IMR-90 (cell line): ENCODE results near the gene CTNND2. TPM values are rescaled to one million over a fixed set of nuclear protein-coding genes. Genes with fewer than 3 reads are reported as not detected.

Experiments used
- ATAC-seq: fragments of 200-7000 bp; cut with Tn5 transposase; 2 replicates; pipeline ENCODE4 v1.9.1; 2020; ENCODE audit warnings: low read depth, mild to moderate bottlenecking, moderate library complexity
- BruUV-seq: library from RNA; stranded (reverse); fragments of 400-500 nt; replicated peaks from 2 replicates; lab custom pipeline; 2021; lab: Mats Ljungman, UMichigan
- CTCF ChIA-PET: fragments of 300-600 bp; formaldehyde crosslinking; extraction: SDS; loops from one replicate; lab custom pipeline; 2021; ENCODE audit warnings: antibody characterized with exemption; lab: Yijun Ruan, JAX
- POLR2A ChIA-PET: fragments of 300-600 bp; sonication (Branson Sonifier 250); formaldehyde crosslinking; loops from one replicate; lab custom pipeline; 2022; ENCODE audit warnings: antibody characterized with exemption; ENCODE audit not compliant: unreplicated experiment; lab: Charles Lee
- DNase-seq: peaks from one replicate; pipeline ENCODE4 v3.0.0; 2013
- H2AFZ ChIP-seq: replicated peaks from 2 replicates; pipeline ENCODE3; 2013; ENCODE audit warnings: low read length, mild to moderate bottlenecking; ENCODE audit not compliant: poor library complexity
- H2AK5ac ChIP-seq: 2 replicates; pipeline ENCODE4 v1.6.1; 2013; ENCODE audit warnings: low read depth, low read length, inconsistent platforms
- H2AK9ac ChIP-seq: replicated peaks from 2 replicates; pipeline ENCODE3; 2013; ENCODE audit warnings: mild to moderate bottlenecking, low read depth, low read length, moderate library complexity; ENCODE audit not compliant: poor library complexity
- H2BK120ac ChIP-seq: 2 replicates; pipeline ENCODE4 v1.6.1; 2013; ENCODE audit warnings: low read depth, low read length, inconsistent platforms
- H2BK15ac ChIP-seq: 3 replicates; pipeline ENCODE4 v1.6.1; 2013; ENCODE audit warnings: low read depth, low read length, inconsistent platforms
- H2BK20ac ChIP-seq: 2 replicates; pipeline ENCODE4 v1.6.1; 2013; ENCODE audit warnings: low read depth, mild to moderate bottlenecking, inconsistent platforms, low read length, moderate library complexity
- H2BK5ac ChIP-seq: 2 replicates; pipeline ENCODE4 v1.6.1; 2013; ENCODE audit warnings: mild to moderate bottlenecking, low read depth, low read length, inconsistent platforms; ENCODE audit not compliant: poor library complexity, severe bottlenecking
- H3K14ac ChIP-seq: replicated peaks from 2 replicates; pipeline ENCODE4 v1.6.1; 2013; ENCODE audit warnings: low read depth, low read length, inconsistent platforms
- H3K18ac ChIP-seq: 2 replicates; pipeline ENCODE4 v1.6.1; 2013; ENCODE audit warnings: low read depth, low read length, control low read depth
- H3K23ac ChIP-seq: 2 replicates; pipeline ENCODE4 v1.6.1; 2013; ENCODE audit warnings: low read depth, low read length, inconsistent platforms
- H3K27ac ChIP-seq: 2 replicates; pipeline ENCODE4 v1.5.1; 2013; ENCODE audit warnings: mild to moderate bottlenecking, control low read depth, low read length; ENCODE audit not compliant: insufficient read depth
- H3K27me3 ChIP-seq: 2 replicates; pipeline ENCODE4 v1.6.1; 2013; ENCODE audit warnings: low read length; ENCODE audit not compliant: control insufficient read depth, insufficient read depth
- H3K36me3 ChIP-seq: 2 replicates; pipeline ENCODE4 v1.6.1; 2013; ENCODE audit warnings: low read length, mixed read lengths; ENCODE audit not compliant: control insufficient read depth, insufficient read depth
- H3K4ac ChIP-seq: 2 replicates; pipeline ENCODE4 v1.6.1; 2013; ENCODE audit warnings: low read depth, low read length, inconsistent platforms
- H3K4me1 ChIP-seq: 2 replicates; pipeline ENCODE4 v1.6.1; 2013; ENCODE audit warnings: low read length, mixed read lengths; ENCODE audit not compliant: control insufficient read depth, insufficient read depth
- H3K4me2 ChIP-seq: 2 replicates; pipeline ENCODE4 v1.6.1; 2013; ENCODE audit warnings: low read depth, mild to moderate bottlenecking, control low read depth, low read length, moderate library complexity
- H3K4me3 ChIP-seq: 2 replicates; pipeline ENCODE4 v1.5.1; 2013; ENCODE audit warnings: low read depth, mild to moderate bottlenecking, control low read depth, low read length, moderate library complexity; ENCODE audit not compliant: insufficient read depth
- H3K56ac ChIP-seq: 2 replicates; pipeline ENCODE4 v1.6.1; 2013; ENCODE audit warnings: low read length, inconsistent platforms; ENCODE audit not compliant: insufficient read depth; ENCODE audit errors: extremely low read depth
- H3K79me1 ChIP-seq, 2 experiments: 2 replicates each; pipeline ENCODE4 v1.6.1; 2013; ENCODE audit warnings: low read length in 2 of 2, inconsistent platforms in 1 of 2, low read depth in 1 of 2
- H3K9ac ChIP-seq: 2 replicates; pipeline ENCODE4 v1.6.1; 2013; ENCODE audit warnings: low read depth, low read length, control low read depth
- H3K9me1 ChIP-seq: 2 replicates; pipeline ENCODE4 v1.6.1; 2013; ENCODE audit warnings: low read length, inconsistent platforms; ENCODE audit not compliant: insufficient read depth
- H3K9me3 ChIP-seq: 2 replicates; pipeline ENCODE4 v1.6.1; 2013; ENCODE audit warnings: low read length; ENCODE audit not compliant: control insufficient read depth, insufficient read depth
- H4K20me1 ChIP-seq: 2 replicates; pipeline ENCODE4 v1.6.1; 2013; ENCODE audit warnings: low read length, inconsistent platforms; ENCODE audit not compliant: insufficient read depth
- H4K5ac ChIP-seq: 2 replicates; pipeline ENCODE4 v1.6.1; 2013; ENCODE audit warnings: mild to moderate bottlenecking, low read depth, low read length, control low read depth
- H4K8ac ChIP-seq, 2 experiments: 2 replicates each; pipeline ENCODE4 v1.6.1; 2013; ENCODE audit warnings: low read depth in 2 of 2, low read length in 2 of 2, control low read depth in 1 of 2, inconsistent platforms in 1 of 2
- H4K91ac ChIP-seq: 2 replicates; pipeline ENCODE4 v1.6.1; 2013; ENCODE audit warnings: low read depth, low read length, inconsistent platforms; ENCODE audit not compliant: insufficient read depth
- BHLHE40 ChIP-seq: fragments of 150-350 bp; IDR thresholded peaks from 2 replicates; pipeline ENCODE4 v1.6.1; 2016; ENCODE audit warnings: mild to moderate bottlenecking, low read depth, low read length
- CEBPB ChIP-seq: IDR thresholded peaks from 2 replicates; pipeline ENCODE4 v1.6.1; 2012; ENCODE audit warnings: low read depth, low read length, improper control_type of control experiment
- CHD1 ChIP-seq: IDR thresholded peaks from 2 replicates; pipeline ENCODE4 v1.6.1; 2012; ENCODE audit warnings: low read depth, low read length, improper control_type of control experiment
- FOS ChIP-seq: fragments of 150-350 bp; IDR thresholded peaks from 2 replicates; pipeline ENCODE4 v1.6.1; 2016; ENCODE audit warnings: low read depth, low read length
- MAFK ChIP-seq: IDR thresholded peaks from 2 replicates; pipeline ENCODE4 v1.6.1; 2012; ENCODE audit warnings: low read depth, low read length, improper control_type of control experiment
- MAZ ChIP-seq: IDR thresholded peaks from 2 replicates; pipeline ENCODE4 v1.6.1; 2012; ENCODE audit warnings: low read depth, mild to moderate bottlenecking, low read length, improper control_type of control experiment, moderate library complexity, borderline replicate concordance
- MXI1 ChIP-seq: IDR thresholded peaks from 2 replicates; pipeline ENCODE4 v1.6.1; 2012; ENCODE audit warnings: low read depth, mild to moderate bottlenecking, low read length, moderate library complexity, borderline replicate concordance
- NFE2L2 ChIP-seq: fragments of 150-350 bp; IDR thresholded peaks from 2 replicates; pipeline ENCODE4 v1.6.1; 2016; ENCODE audit warnings: low read depth, mild to moderate bottlenecking, low read length
- POLR2A ChIP-seq: IDR thresholded peaks from 2 replicates; pipeline ENCODE4 v1.6.1; 2012; ENCODE audit warnings: mild to moderate bottlenecking, low read depth, low read length
- RAD21 ChIP-seq: IDR thresholded peaks from 2 replicates; pipeline ENCODE4 v1.6.1; 2012; ENCODE audit warnings: low read length, improper control_type of control experiment
- RCOR1 ChIP-seq: IDR thresholded peaks from 2 replicates; pipeline ENCODE4 v1.6.1; 2012; ENCODE audit warnings: mild to moderate bottlenecking, low read length, improper control_type of control experiment; ENCODE audit not compliant: insufficient replicate concordance
- RFX5 ChIP-seq: IDR thresholded peaks from 2 replicates; pipeline ENCODE4 v1.8.0; 2012; ENCODE audit warnings: low read depth, mild to moderate bottlenecking, low read length, moderate library complexity
- SMC3 ChIP-seq: fragments of 150-350 bp; IDR thresholded peaks from 2 replicates; pipeline ENCODE4 v1.6.1; 2016; ENCODE audit warnings: low read depth, mild to moderate bottlenecking, antibody characterized with exemption, low read length, moderate library complexity
- WGBS, 2 experiments: methylation state at CpG; one replicate each; pipeline versions ENCODE4 v1.1.5 to v1.1.7; 2013; ENCODE audit warnings: missing lambda C conversion rate in 2 of 2; ENCODE audit not compliant: insufficient read length in 1 of 2; ENCODE audit errors: extremely low coverage in 2 of 2; 5-methylcytosine and 5-hydroxymethylcytosine counted together
- dilution Hi-C: fragments of 300-500 bp; cut with HindIII; formaldehyde crosslinking; loops from one replicate; pipeline ENCODE4 v1.14.3; 2018; ENCODE audit warnings: low sequenced_read_pairs; ENCODE audit not compliant: unreplicated experiment
- in situ Hi-C: fragments of 300-500 bp; cut with MboI; formaldehyde crosslinking; loops from 3 replicates; pipeline ENCODE4 v1.14.3; 2019; ENCODE audit warnings: low sequenced_read_pairs, inconsistent platforms, mixed read lengths
- intact Hi-C: fragments of 100-400 bp; cut with micrococcal nuclease; formaldehyde crosslinking; loops from 2 replicates; pipeline ENCODE4 v1.10.0; 2022
- polyA plus RNA-seq, 3 experiments: library from polyadenylated mRNA; depleted of rRNA; stranded (reverse); fragments of >200 nt; gene quantifications; 2 replicates each; pipeline ENCODE4 v1.2.3, GENCODE V29; 2012; ENCODE audit warnings: low replicate concordance in 1 of 3
- total RNA-seq: library from RNA; depleted of rRNA; stranded (reverse); fragments of >200 nt; gene quantifications from 2 replicates; pipeline ENCODE4 v1.2.3, GENCODE V29; 2012
- TF ChIP-seq, protein P1 (sequence below): fragments of 150-350 bp; IDR thresholded peaks from 2 replicates; pipeline ENCODE4 v1.6.1; 2017; ENCODE audit warnings: mild to moderate bottlenecking, antibody characterized with exemption, low read length, low read depth
- TF ChIP-seq, protein P2 (sequence below): conservative IDR thresholded peaks from 2 replicates; pipeline ENCODE4 v1.5.1; 2012; ENCODE audit warnings: mild to moderate bottlenecking, low read depth, low read length, improper control_type of control experiment

Gene CTNND2
- total and polyA plus RNA-seq, 2 of the 4 experiments (the other 2 are of a cell fraction): not detected

DNA sequence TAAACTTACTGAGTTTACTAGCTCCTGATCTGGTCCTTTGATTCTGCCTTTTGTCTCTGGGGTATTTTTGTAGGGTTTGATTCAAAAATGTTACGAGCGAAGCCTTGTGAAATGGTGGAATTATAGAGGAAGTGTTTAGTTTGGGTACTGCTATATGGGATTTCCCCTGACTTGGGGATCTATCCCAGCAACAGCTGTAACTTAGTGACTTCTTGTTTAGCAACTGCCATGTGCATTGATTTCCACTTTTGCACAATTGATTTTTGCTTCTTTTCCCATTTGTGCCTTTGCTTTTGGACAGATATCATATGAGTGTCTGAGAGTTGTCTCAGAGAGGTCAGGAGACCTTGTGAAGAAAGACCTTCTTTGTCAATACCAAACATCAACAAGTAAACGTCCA lies 894.7 kb downstream of the CTNND2 start:
- CTCF ChIA-PET: no interaction called here
- H4K8ac ChIP-seq: no peak overlapping the region
- H2BK5ac ChIP-seq: no peak overlapping the region

More for the DNA sequence above, 894.7 kb downstream of the CTNND2 start:
- intact Hi-C loops (no loop called here), dilution Hi-C loops (no loop called here), in situ Hi-C loops (no loop called here)
- TF ChIP-seq RFX5 (no peak), MAFK (no peak), CEBPB (no peak), RAD21 (no peak), NFE2L2 (no peak), FOS (no peak), MXI1 (no peak), POLR2A (no peak), RCOR1 (no peak), SMC3 (no peak), MAZ (no peak), CHD1 (no peak), BHLHE40 (no peak)
- TF ChIP-seq, protein P1, sequence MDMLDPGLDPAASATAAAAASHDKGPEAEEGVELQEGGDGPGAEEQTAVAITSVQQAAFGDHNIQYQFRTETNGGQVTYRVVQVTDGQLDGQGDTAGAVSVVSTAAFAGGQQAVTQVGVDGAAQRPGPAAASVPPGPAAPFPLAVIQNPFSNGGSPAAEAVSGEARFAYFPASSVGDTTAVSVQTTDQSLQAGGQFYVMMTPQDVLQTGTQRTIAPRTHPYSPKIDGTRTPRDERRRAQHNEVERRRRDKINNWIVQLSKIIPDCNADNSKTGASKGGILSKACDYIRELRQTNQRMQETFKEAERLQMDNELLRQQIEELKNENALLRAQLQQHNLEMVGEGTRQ: no peak
- TF ChIP-seq, protein P2, sequence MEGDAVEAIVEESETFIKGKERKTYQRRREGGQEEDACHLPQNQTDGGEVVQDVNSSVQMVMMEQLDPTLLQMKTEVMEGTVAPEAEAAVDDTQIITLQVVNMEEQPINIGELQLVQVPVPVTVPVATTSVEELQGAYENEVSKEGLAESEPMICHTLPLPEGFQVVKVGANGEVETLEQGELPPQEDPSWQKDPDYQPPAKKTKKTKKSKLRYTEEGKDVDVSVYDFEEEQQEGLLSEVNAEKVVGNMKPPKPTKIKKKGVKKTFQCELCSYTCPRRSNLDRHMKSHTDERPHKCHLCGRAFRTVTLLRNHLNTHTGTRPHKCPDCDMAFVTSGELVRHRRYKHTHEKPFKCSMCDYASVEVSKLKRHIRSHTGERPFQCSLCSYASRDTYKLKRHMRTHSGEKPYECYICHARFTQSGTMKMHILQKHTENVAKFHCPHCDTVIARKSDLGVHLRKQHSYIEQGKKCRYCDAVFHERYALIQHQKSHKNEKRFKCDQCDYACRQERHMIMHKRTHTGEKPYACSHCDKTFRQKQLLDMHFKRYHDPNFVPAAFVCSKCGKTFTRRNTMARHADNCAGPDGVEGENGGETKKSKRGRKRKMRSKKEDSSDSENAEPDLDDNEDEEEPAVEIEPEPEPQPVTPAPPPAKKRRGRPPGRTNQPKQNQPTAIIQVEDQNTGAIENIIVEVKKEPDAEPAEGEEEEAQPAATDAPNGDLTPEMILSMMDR: no peak
- H3K79me1 ChIP-seq: no peaks in the 10 kb centered on the region
- no TSS peak for BruUV-seq
- H2BK15ac ChIP-seq: no peak overlapping the region
- no peaks in the 10 kb centered on the region for H3K9me1 ChIP-seq
- H2AK9ac ChIP-seq: no peak overlapping the region
- no peak overlapping the region for H2BK120ac ChIP-seq
- POLR2A ChIA-PET: no interaction called here
- WGBS, 2 experiments: no CpG with 5 or more reads among the region's 3 CpGs
- H4K5ac ChIP-seq: no peak overlapping the region
- H3K4me2 ChIP-seq: no peak overlapping the region
- H3K4me3 ChIP-seq: no peak overlapping the region
- no peak overlapping the region for H2BK20ac ChIP-seq
- no peaks in the 10 kb centered on the region for H3K4me1 ChIP-seq
- no peak overlapping the region for H3K14ac ChIP-seq
- peaks cover 6% of the 10 kb centered on the region for H3K27me3 ChIP-seq
- H2AK5ac ChIP-seq: no peak overlapping the region
- no peak overlapping the region for H3K9ac ChIP-seq
- H3K27ac ChIP-seq: no peak overlapping the region
- H3K18ac ChIP-seq: no peak overlapping the region
- H4K20me1 ChIP-seq: no peaks in the 10 kb centered on the region
- no peak overlapping the region for H2AFZ ChIP-seq
- H3K4ac ChIP-seq: no peak overlapping the region
- H3K23ac ChIP-seq: no peak overlapping the region
- no peaks in the 10 kb centered on the region for H3K36me3 ChIP-seq
- H3K56ac ChIP-seq: no peak overlapping the region
- H4K91ac ChIP-seq: no peak overlapping the region
- no peak for DNase-seq
- no peaks in the 10 kb centered on the region for H3K9me3 ChIP-seq
- ATAC-seq: no peak
